ENCODE results near the gene RSRC2. TPM values are rescaled to one million over a fixed set of nuclear protein-coding genes. Genes with fewer than 3 reads are reported as not detected.

RSRC2 gene
- total RNA-seq, 1 experiment from 2014 or later: 56.6 TPM

DNA sequence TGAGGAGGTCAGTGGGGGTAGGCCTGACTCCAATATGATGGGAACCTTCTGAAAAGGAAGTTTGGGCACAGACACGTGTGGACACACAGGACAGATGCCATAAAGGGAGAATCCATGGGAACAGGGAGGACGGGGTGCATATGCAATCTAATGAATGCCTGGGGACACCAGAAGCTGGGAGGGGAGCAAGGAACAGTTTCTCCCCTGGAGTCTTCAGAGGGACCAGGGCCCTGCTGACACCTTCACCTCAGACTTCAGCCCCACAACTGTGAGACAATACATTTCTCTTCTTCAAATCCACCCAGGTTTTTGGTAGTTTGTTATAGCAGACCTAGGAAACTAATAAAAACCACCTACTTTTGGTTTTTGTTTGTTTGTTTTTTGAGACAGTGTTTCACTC, 69.1 kb downstream of the RSRC2 start:
- DNase-seq (ENCODE audit: extremely low read depth, low read depth): no peak

DNA sequence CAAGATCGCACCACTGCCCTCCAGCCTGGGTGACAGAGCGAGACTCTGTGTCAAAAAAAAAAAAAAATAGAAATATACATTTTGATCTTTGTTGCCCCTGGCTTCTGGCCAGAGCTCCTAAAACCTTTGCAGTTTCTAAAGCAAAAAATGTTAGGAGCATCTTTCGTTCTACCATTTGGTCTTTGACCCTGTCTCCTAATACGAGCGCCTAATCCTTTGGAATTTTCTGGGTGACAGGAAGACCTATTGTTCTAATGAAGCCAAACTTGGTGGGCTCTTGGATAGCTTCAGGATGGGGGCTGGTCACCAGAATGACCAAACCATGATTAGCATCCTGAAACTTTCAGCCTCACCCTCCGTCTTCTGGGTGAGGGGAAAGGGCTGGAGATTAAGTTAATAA, 72.0 kb downstream of the RSRC2 start:
- DNase-seq (ENCODE audit: extremely low read depth, low read depth): no peak

DNA sequence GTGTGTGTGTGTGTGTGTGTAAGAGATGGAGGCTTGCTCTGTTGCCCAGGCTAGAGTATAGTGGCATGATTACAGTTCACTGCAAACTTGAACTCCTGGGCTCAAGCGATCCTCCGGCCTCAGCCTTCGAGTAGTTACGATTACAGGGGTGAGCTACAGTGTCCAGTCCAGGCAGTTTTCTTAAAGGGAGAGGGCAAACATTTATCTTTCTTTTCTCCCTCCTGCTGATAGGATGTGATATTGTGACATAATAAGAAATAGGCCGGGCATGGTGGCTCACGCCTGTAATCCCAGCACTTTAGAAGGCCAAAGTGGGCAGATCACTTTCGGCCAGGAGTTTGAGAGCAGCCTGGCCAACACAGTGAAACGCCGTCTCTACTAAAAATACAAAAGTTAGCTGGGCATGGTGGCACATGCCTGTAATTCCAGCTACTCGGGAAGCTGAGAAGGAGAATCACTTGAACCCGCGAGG, 72.5 kb downstream of the RSRC2 start:
- no peak for DNase-seq (ENCODE audit: extremely low read depth, low read depth)

Small RNA genes lying within 50 kb of the gene (small RNA-seq; reads per million reads assigned to genes)
- 0 reads per million in 2 experiments for gene AC026333.1
- 0.04 to 0.47 reads per million in 2 experiments for gene RF00411

Other genes starting within 250 kb of the RSRC2 start
- 106 and 120 TPM in 2 replicates for gene CLIP1, start 104.3 kb downstream of the RSRC2 start, total RNA-seq (2014; rRNA removed; shearing (Covaris generic))
- gene ZCCHC8, start 26.0 kb downstream of the RSRC2 start, total RNA-seq (2014; rRNA removed; shearing (Covaris generic)): 47.4 and 49.1 TPM in 2 replicates
- 40.7 and 51.0 TPM in 2 replicates for gene KNTC1, start 313 bp upstream of the RSRC2 start, total RNA-seq (2014; rRNA removed; shearing (Covaris generic))
- gene HCAR2, start 176.4 kb upstream of the RSRC2 start, total RNA-seq (2014; rRNA removed; shearing (Covaris generic)): 0.17 TPM in 2 replicates
- 0.05 TPM in 1 of 2 replicates, not detected in the other for gene HCAR3, start 189.9 kb upstream of the RSRC2 start, total RNA-seq (2014; rRNA removed; shearing (Covaris generic))
- gene HCAR1, start 203.9 kb upstream of the RSRC2 start, total RNA-seq (2014; rRNA removed; shearing (Covaris generic)): 0.05 TPM in 1 of 2 replicates, not detected in the other
- gene DENR, start 225.9 kb upstream of the RSRC2 start, total RNA-seq (2014; rRNA removed; shearing (Covaris generic)): 66.0 and 77.5 TPM in 2 replicates
- 0.14 and 0.27 TPM in 2 replicates for gene CCDC62, start 247.6 kb upstream of the RSRC2 start, total RNA-seq (2014; rRNA removed; shearing (Covaris generic))

Data from NCI-H460 (cell line).